HepG2 (cell line): ENCODE results near the gene FOXL3. TPM values are rescaled to one million over a fixed set of nuclear protein-coding genes. Genes with fewer than 3 reads are reported as not detected.

Source experiments
- ATAC-seq: fragments of 200-7000 bp; cut with Tn5 transposase; 3 replicates; pipeline ENCODE4 v1.9.1; 2020; ENCODE audit warnings: mild to moderate bottlenecking, moderate library complexity
- BruUV-seq: library from RNA; stranded (reverse); fragments of 400-500 nt; replicated peaks from 2 replicates; lab custom pipeline; 2021; lab: Mats Ljungman, UMichigan
- CTCF ChIA-PET: fragments of 300-600 bp; formaldehyde crosslinking; extraction: SDS; loops from one replicate; lab custom pipeline; 2021; ENCODE audit warnings: low total read pairs, inconsistent platforms, low intra/inter-chr PET ratio; lab: Yijun Ruan, JAX
- POLR2A ChIA-PET: fragments of 350-600 bp; sonication (Branson Sonifier 250); formaldehyde crosslinking; loops from one replicate; lab custom pipeline; 2020; ENCODE audit warnings: antibody characterized with exemption, inconsistent platforms; lab: Yijun Ruan, JAX
- DNase-seq: peaks from one replicate; pipeline ENCODE4 v3.0.0-alpha.2; 2015; ENCODE audit warnings: low spot score
- FAIRE-seq: peaks from 3 replicates; lab custom pipeline; 2011; peaks lifted over from hg19 to GRCh38; lab: Jason Lieb, UNC
- H2AFZ ChIP-seq: one replicate; pipeline ENCODE4 v1.6.1; 2011; ENCODE audit warnings: low read length, inconsistent platforms
- H3K27ac ChIP-seq: fragments of 300-600 bp; 3 replicates; pipeline ENCODE4 v1.8.0; 2011; ENCODE audit warnings: mixed run types, mild to moderate bottlenecking, mixed read lengths, low read length, inconsistent platforms; ENCODE audit not compliant: insufficient read depth; ENCODE audit errors: extremely low read length
- H3K27me3 ChIP-seq, 2 experiments: fragments of 200-600 bp in 1 of 2; 2 replicates in 1 of 2; 3 replicates in 1 of 2; pipeline versions ENCODE4 v1.6.0 to v1.8.0; 2011; ENCODE audit warnings: low read length in 2 of 2, mild to moderate bottlenecking in 2 of 2, moderate library complexity in 2 of 2, inconsistent platforms in 1 of 2; ENCODE audit not compliant: insufficient read depth in 2 of 2, control insufficient read depth in 1 of 2
- H3K36me3 ChIP-seq, 2 experiments: fragments of 200-600 bp in 1 of 2; replicated peaks in 1 of 2; 2 replicates in 1 of 2; 3 replicates in 1 of 2; pipeline versions ENCODE4 v1.5.1 to v1.8.0; 2011; ENCODE audit warnings: low read length in 2 of 2, inconsistent platforms in 1 of 2; ENCODE audit not compliant: insufficient read depth in 2 of 2, control insufficient read depth in 1 of 2
- H3K4me1 ChIP-seq: 2 replicates; pipeline ENCODE4 v1.5.1; 2012; ENCODE audit warnings: low read length, inconsistent platforms; ENCODE audit not compliant: insufficient read depth
- H3K4me2 ChIP-seq: 2 replicates; pipeline ENCODE4 v1.6.0; 2011; ENCODE audit warnings: low read depth, low read length, inconsistent platforms
- H3K4me3 ChIP-seq, 3 experiments: fragments of 200-600 bp in 1 of 3; sonication (generic), shearing (Covaris generic) in 1 of 3; replicated peaks in 1 of 3; 2 replicates each; pipeline ENCODE4 v1.5.1; 2011 to 2016; ENCODE audit warnings: low read length in 3 of 3, inconsistent platforms in 2 of 3, low read depth in 2 of 3, mild to moderate bottlenecking in 2 of 3, control low read depth in 1 of 3, mixed read lengths in 1 of 3; ENCODE audit not compliant: insufficient read depth in 1 of 3
- H3K79me2 ChIP-seq: one replicate; pipeline ENCODE4 v1.6.1; 2011; ENCODE audit warnings: low read length, inconsistent platforms; ENCODE audit not compliant: insufficient read depth
- H3K9ac ChIP-seq: 2 replicates; pipeline ENCODE4 v1.6.0; 2011; ENCODE audit warnings: mild to moderate bottlenecking, low read depth, low read length, inconsistent platforms; ENCODE audit not compliant: insufficient read depth
- H3K9me3 ChIP-seq: 2 replicates; pipeline ENCODE4 v1.5.1; 2012; ENCODE audit warnings: mild to moderate bottlenecking, low read length
- H4K20me1 ChIP-seq: 2 replicates; pipeline ENCODE4 v1.6.0; 2011; ENCODE audit warnings: inconsistent platforms, mild to moderate bottlenecking, low read length, moderate library complexity; ENCODE audit not compliant: insufficient read depth
- ATF4 ChIP-seq, 2 experiments: fragments of 450-650 bp in 1 of 2; sonication (generic) in 1 of 2; formaldehyde crosslinking; IDR thresholded peaks; 2 replicates each; pipeline versions ENCODE4 v1.5.0 to v1.8.0; 2020 to 2022; ENCODE audit warnings: mild to moderate bottlenecking in 1 of 2, missing genetic modification reagents in 1 of 2
- BRD4 ChIP-seq: sonication (generic); formaldehyde crosslinking; IDR thresholded peaks from 2 replicates; pipeline ENCODE4 v1.4.0; 2020; ENCODE audit warnings: missing genetic modification reagents
- CREB3 ChIP-seq: sonication (generic); formaldehyde crosslinking; IDR thresholded peaks from 2 replicates; pipeline ENCODE4 v1.5.0; 2020; ENCODE audit warnings: missing genetic modification reagents
- HNRNPK ChIP-seq: fragments of 200-400 bp; formaldehyde crosslinking; IDR thresholded peaks from 2 replicates; pipeline ENCODE4 v1.6.1; 2018; ENCODE audit warnings: low read length, low read depth, moderate library complexity, mild to moderate bottlenecking; ENCODE audit not compliant: poor library complexity, severe bottlenecking
- KLF13 ChIP-seq: sonication (generic); formaldehyde crosslinking; IDR thresholded peaks from 2 replicates; pipeline ENCODE4 v1.4.0; 2020; ENCODE audit warnings: mild to moderate bottlenecking, missing genetic modification reagents
- MTA1 ChIP-seq: sonication (generic); formaldehyde crosslinking; IDR thresholded peaks from 2 replicates; pipeline ENCODE4 v1.4.0; 2020; ENCODE audit warnings: missing genetic modification reagents, mild to moderate bottlenecking, borderline replicate concordance
- MTF1 ChIP-seq: sonication (generic); formaldehyde crosslinking; IDR thresholded peaks from 2 replicates; pipeline ENCODE4 v1.5.0; 2020; ENCODE audit warnings: missing genetic modification reagents
- SPEN ChIP-seq: sonication (generic); formaldehyde crosslinking; IDR thresholded peaks from 2 replicates; pipeline ENCODE4 v1.5.1; 2020; ENCODE audit warnings: low read depth, mild to moderate bottlenecking, missing genetic modification reagents
- TOE1 ChIP-seq: sonication (generic); formaldehyde crosslinking; IDR thresholded peaks from 2 replicates; pipeline ENCODE4 v1.4.0; 2020; ENCODE audit warnings: mild to moderate bottlenecking, missing genetic modification reagents
- ZFX ChIP-seq: sonication (generic); formaldehyde crosslinking; IDR thresholded peaks from 2 replicates; pipeline ENCODE4 v1.4.0; 2020; ENCODE audit warnings: mild to moderate bottlenecking, low read depth, missing genetic modification reagents, moderate library complexity
- ZMYM3 ChIP-seq: sonication (generic); formaldehyde crosslinking; IDR thresholded peaks from 2 replicates; pipeline ENCODE4 v1.5.1; 2020; ENCODE audit warnings: mild to moderate bottlenecking, missing genetic modification reagents
- ZNF205 ChIP-seq: IDR thresholded peaks from 2 replicates; pipeline ENCODE4 v1.6.1; 2018; ENCODE audit warnings: missing biosample characterization, missing genetic modification reagents
- ZNF207 ChIP-seq: fragments of 450-650 bp; IDR thresholded peaks from 2 replicates; pipeline ENCODE4 v1.6.1; 2016; ENCODE audit warnings: antibody characterized with exemption, borderline replicate concordance
- ZNF33A ChIP-seq: sonication (generic); formaldehyde crosslinking; IDR thresholded peaks from 2 replicates; pipeline ENCODE4 v1.5.1; 2020; ENCODE audit warnings: missing genetic modification reagents, mild to moderate bottlenecking, moderate library complexity, borderline replicate concordance
- ZNF362 ChIP-seq: sonication (generic); formaldehyde crosslinking; IDR thresholded peaks from 2 replicates; pipeline ENCODE4 v1.4.0; 2020; ENCODE audit warnings: missing genetic modification reagents, mild to moderate bottlenecking, borderline replicate concordance
- ZNF7 ChIP-seq: IDR thresholded peaks from 2 replicates; pipeline ENCODE4 v1.6.1; 2016; ENCODE audit warnings: missing biosample characterization, missing genetic modification reagents
- WGBS: methylation state at CpG from one replicate; pipeline ENCODE4 v1.1.6; 2017; ENCODE audit warnings: low lambda C conversion rate; 5-methylcytosine and 5-hydroxymethylcytosine counted together
- in situ Hi-C: cut with HindIII; loops from 2 replicates; pipeline ENCODE4 v1.10.0; 2017; ENCODE audit warnings: low pct_unique_long_range_greater_than_20kb; ENCODE audit not compliant: extremely low pct_ligation_motif_present
- intact Hi-C: fragments of 100-400 bp; cut with micrococcal nuclease; formaldehyde crosslinking; loops from one replicate; pipeline ENCODE4 v1.10.0; 2022; ENCODE audit not compliant: unreplicated experiment
- polyA plus RNA-seq, 8 experiments: library from polyadenylated mRNA; depleted of rRNA in 3 of 8; stranded (reverse) in 7 of 8; unstranded in 1 of 8; fragments of >200 nt; fragmentation: Illumina TruSeq in 4 of 8; extraction: Trizol in 4 of 8; gene quantifications; 2 replicates each; pipeline versions ENCODE4 v1.2.1 to v1.2.3, GENCODE V29; 2011 to 2016; ENCODE audit warnings: low read depth in 4 of 8, missing spikeins in 1 of 8, mixed read lengths in 1 of 8; ENCODE audit not compliant: insufficient read depth in 1 of 8
- total RNA-seq, 5 experiments: library from RNA; depleted of rRNA; stranded (reverse); fragments of >200 nt; fragmentation: Illumina TruSeq; extraction: Trizol; gene quantifications; 2 replicates each; pipeline ENCODE4 v1.2.3, GENCODE V29; 2016; ENCODE audit warnings: low read depth in 1 of 5
- TF ChIP-seq, protein P1 (sequence below): sonication (generic); formaldehyde crosslinking; IDR thresholded peaks from 2 replicates; pipeline ENCODE4 v1.4.0; 2020; ENCODE audit warnings: missing genetic modification reagents

The FOXL3 gene
- total and polyA plus RNA-seq, 2 of the 13 experiments (the other 11 are each of a cell fraction or from before 2014, with no cell fraction given), result not detected

- ChIA-PET CTCF (no interaction called here), POLR2A (interaction anchor here (0.8 to 1.8 kb wide), 2 partner anchors 10 to 400 kb away, joined by 3 to 16 read pairs; no protein-coding TSS in a partner anchor)
- no peaks in the 10 kb centered on the region for H3K9me3 ChIP-seq
- ATAC-seq, result no peak
- intact Hi-C loops (loop anchor here (5.0 kb wide), 3 partner anchors 40 to 400 kb away; partner anchors contain the start of gene PDGFA), in situ Hi-C loops (loop anchor here (5.0 kb wide), 1 partner anchor 90 kb away; no protein-coding TSS in a partner anchor)
- no peak overlapping the region for H3K4me2 ChIP-seq
- no peak overlapping the region for H2AFZ ChIP-seq
- 73% methylated on average over 17 of the region's 23 CpGs for WGBS
- H3K4me1 ChIP-seq, result peaks cover 34% of the 10 kb centered on the region
- no TSS peak for BruUV-seq
- H3K4me3 ChIP-seq, result no peak overlapping the region
- H3K9ac ChIP-seq, result no peak overlapping the region
- DNase-seq, result no peak
- no peaks in the 10 kb centered on the region for H3K79me2 ChIP-seq
- no peaks in the 10 kb centered on the region for H3K36me3 ChIP-seq
- no peaks in the 10 kb centered on the region for H4K20me1 ChIP-seq
- peaks cover 1 to 9% of the 10 kb centered on the region in 2 experiments; a peak in 4 of 5 replicates for H3K27me3 ChIP-seq
- FAIRE-seq, result no peak
- H3K27ac ChIP-seq, result no peak overlapping the region
- no peak for TF ChIP-seq KLF13 (CRISPR knock-in tag)
- TF ChIP-seq, protein P1, sequence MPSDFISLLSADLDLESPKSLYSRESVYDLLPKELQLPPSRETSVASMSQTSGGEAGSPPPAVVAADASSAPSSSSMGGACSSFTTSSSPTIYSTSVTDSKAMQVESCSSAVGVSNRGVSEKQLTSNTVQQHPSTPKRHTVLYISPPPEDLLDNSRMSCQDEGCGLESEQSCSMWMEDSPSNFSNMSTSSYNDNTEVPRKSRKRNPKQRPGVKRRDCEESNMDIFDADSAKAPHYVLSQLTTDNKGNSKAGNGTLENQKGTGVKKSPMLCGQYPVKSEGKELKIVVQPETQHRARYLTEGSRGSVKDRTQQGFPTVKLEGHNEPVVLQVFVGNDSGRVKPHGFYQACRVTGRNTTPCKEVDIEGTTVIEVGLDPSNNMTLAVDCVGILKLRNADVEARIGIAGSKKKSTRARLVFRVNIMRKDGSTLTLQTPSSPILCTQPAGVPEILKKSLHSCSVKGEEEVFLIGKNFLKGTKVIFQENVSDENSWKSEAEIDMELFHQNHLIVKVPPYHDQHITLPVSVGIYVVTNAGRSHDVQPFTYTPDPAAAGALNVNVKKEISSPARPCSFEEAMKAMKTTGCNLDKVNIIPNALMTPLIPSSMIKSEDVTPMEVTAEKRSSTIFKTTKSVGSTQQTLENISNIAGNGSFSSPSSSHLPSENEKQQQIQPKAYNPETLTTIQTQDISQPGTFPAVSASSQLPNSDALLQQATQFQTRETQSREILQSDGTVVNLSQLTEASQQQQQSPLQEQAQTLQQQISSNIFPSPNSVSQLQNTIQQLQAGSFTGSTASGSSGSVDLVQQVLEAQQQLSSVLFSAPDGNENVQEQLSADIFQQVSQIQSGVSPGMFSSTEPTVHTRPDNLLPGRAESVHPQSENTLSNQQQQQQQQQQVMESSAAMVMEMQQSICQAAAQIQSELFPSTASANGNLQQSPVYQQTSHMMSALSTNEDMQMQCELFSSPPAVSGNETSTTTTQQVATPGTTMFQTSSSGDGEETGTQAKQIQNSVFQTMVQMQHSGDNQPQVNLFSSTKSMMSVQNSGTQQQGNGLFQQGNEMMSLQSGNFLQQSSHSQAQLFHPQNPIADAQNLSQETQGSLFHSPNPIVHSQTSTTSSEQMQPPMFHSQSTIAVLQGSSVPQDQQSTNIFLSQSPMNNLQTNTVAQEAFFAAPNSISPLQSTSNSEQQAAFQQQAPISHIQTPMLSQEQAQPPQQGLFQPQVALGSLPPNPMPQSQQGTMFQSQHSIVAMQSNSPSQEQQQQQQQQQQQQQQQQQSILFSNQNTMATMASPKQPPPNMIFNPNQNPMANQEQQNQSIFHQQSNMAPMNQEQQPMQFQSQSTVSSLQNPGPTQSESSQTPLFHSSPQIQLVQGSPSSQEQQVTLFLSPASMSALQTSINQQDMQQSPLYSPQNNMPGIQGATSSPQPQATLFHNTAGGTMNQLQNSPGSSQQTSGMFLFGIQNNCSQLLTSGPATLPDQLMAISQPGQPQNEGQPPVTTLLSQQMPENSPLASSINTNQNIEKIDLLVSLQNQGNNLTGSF, result no peak
- TF ChIP-seq BRD4 (CRISPR knock-in tag), result no peak
- TF ChIP-seq ZNF33A, result no peak
- TF ChIP-seq MTF1 (CRISPR knock-in tag), result no peak
- TF ChIP-seq TOE1 (CRISPR knock-in tag), result no peak
- TF ChIP-seq ZFX (CRISPR knock-in tag), result no peak
- no peak for TF ChIP-seq CREB3 (CRISPR knock-in tag)
- no peak for TF ChIP-seq ZNF362
- TF ChIP-seq ZNF7 (CRISPR knock-in tag), result no peak
- no peak for TF ChIP-seq ZNF205 (CRISPR knock-in tag)
- no peak for TF ChIP-seq HNRNPK
- TF ChIP-seq SPEN (CRISPR knock-in tag), result no peak
- no peak for TF ChIP-seq ZMYM3 (CRISPR knock-in tag)
- TF ChIP-seq MTA1 (CRISPR knock-in tag), result no peak
- TF ChIP-seq ZNF207, result no peak
- TF ChIP-seq ATF4 (CRISPR knock-in tag; IDR thresholded peaks at IDR 0.05), result no peak
Measured at GRCh38 chr7:332020-332517, 42.1 kb downstream of the FOXL3 start.
